ENCODE measurements around the gene MCF2.

- TF ChIP-seq EZH2 (IDR thresholded peaks at IDR 0.05; ENCODE audit: insufficient read depth, poor library complexity, severe bottlenecking) (no peak), EZH2phosphoT487 (IDR thresholded peaks at IDR 0.05; ENCODE audit: insufficient read depth, low read depth) (no peak)
Observed at GRCh38 chrX:139692908-139693307, 15.1 kb downstream of the MCF2 start.

All from GM23248 (cell line).